NCI-H524 treated with DMSO at 0.1 percent for 48 hours (cell line): ENCODE data around the gene LAPTM4A.
"Not testable (repeated sequence)": the region's sequence is repeated elsewhere in the genome, so short reads cannot be mapped to it uniquely, and the experiment has no call there.

Source experiments
- DNase-seq: peaks from one replicate; lab custom pipeline; 2025; lab: John Stamatoyannopoulos, UW

The LAPTM4A gene

GRCh38 chr2:20051532-20052228 is at the start of gene LAPTM4A:
TSS of gene LAPTM4A (minus strand) at chr2:20051628. CDS start at chr2:20051520, 108 bp downstream.
- peak; percentile 91 for DNase-seq

GRCh38 chr2:20100711-20101110 is 49.3 kb upstream of the LAPTM4A start:
- DNase-seq = no peak

GRCh38 chr2:20099780-20100179 is 48.4 kb upstream of the LAPTM4A start:
- no peak for DNase-seq

GRCh38 chr2:20097889-20098714 is 46.7 kb upstream of the LAPTM4A start:
- DNase-seq = peak; percentile 69

GRCh38 chr2:20095469-20095868 is 44.0 kb upstream of the LAPTM4A start:
- DNase-seq = no peak

GRCh38 chr2:20094955-20095354 is 43.5 kb upstream of the LAPTM4A start:
- DNase-seq = no peak

- DNase-seq = no peak
Measured at GRCh38 chr2:20094142-20094755, 42.8 kb upstream of the LAPTM4A start.

- no peak for DNase-seq
Measured at GRCh38 chr2:20093263-20094141, 42.1 kb upstream of the LAPTM4A start.

GRCh38 chr2:20092901-20093235 is 41.4 kb upstream of the LAPTM4A start:
- DNase-seq = no peak

GRCh38 chr2:20092226-20092900 is 40.9 kb upstream of the LAPTM4A start:
- no peak for DNase-seq

- no peak for DNase-seq
Measured at GRCh38 chr2:20091305-20091991, 40.0 kb upstream of the LAPTM4A start.

- no peak for DNase-seq
Measured at GRCh38 chr2:20089715-20090464, 38.5 kb upstream of the LAPTM4A start.

- DNase-seq = not testable (repeated sequence)
Measured at GRCh38 chr2:20085909-20086308, 34.5 kb upstream of the LAPTM4A start.

GRCh38 chr2:20082812-20083211 is 31.4 kb upstream of the LAPTM4A start:
- DNase-seq = not testable (repeated sequence)

GRCh38 chr2:20081841-20082240 is 30.4 kb upstream of the LAPTM4A start:
- no peak for DNase-seq

- DNase-seq = no peak
Measured at GRCh38 chr2:20080839-20081415, 29.5 kb upstream of the LAPTM4A start.

- DNase-seq = no peak
Measured at GRCh38 chr2:20080428-20080827, 29.0 kb upstream of the LAPTM4A start.

GRCh38 chr2:20079546-20080115 is 28.2 kb upstream of the LAPTM4A start:
- no peak for DNase-seq

GRCh38 chr2:20077411-20077940 is 26.0 kb upstream of the LAPTM4A start:
- DNase-seq = no peak
